Measurements from ENCODE around the gene STIM2. TPM values are rescaled to one million over a fixed set of nuclear protein-coding genes. Genes with fewer than 3 reads are reported as not detected.
A peak's percentile ranks its signal among the peaks of the same experiment; 100 is the strongest.

Gene STIM2
- total and polyA plus RNA-seq, 2 donors (not counting 1 experiment from before 2014, with no cell fraction given) = 48.6 to 96.0 TPM

DNA sequence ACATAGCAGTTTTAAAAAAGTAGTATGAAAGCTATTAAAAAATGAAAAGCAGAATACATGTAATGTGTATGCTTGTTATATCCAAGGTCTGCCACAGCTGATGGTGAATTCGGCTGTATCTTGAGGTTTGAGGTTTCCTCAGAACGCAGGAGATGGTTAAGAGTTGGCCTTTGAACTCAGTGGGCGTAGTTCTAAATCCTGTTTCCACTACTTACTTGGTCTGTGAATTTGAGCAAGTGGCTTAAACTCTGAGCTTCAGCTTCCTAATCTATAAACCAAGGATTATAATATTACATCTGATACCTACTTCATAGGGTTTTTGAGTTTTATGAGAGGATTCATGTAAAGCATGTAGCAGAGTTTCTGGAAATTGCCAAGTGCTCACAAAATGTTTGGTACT, 125.2 kb downstream of the STIM2 start:
- TF ChIP-seq, protein P1, sequence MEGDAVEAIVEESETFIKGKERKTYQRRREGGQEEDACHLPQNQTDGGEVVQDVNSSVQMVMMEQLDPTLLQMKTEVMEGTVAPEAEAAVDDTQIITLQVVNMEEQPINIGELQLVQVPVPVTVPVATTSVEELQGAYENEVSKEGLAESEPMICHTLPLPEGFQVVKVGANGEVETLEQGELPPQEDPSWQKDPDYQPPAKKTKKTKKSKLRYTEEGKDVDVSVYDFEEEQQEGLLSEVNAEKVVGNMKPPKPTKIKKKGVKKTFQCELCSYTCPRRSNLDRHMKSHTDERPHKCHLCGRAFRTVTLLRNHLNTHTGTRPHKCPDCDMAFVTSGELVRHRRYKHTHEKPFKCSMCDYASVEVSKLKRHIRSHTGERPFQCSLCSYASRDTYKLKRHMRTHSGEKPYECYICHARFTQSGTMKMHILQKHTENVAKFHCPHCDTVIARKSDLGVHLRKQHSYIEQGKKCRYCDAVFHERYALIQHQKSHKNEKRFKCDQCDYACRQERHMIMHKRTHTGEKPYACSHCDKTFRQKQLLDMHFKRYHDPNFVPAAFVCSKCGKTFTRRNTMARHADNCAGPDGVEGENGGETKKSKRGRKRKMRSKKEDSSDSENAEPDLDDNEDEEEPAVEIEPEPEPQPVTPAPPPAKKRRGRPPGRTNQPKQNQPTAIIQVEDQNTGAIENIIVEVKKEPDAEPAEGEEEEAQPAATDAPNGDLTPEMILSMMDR (IDR thresholded peaks at IDR 0.05) = no peak
- TF ChIP-seq EZH2 (IDR thresholded peaks at IDR 0.05; ENCODE audit: borderline replicate concordance, insufficient read depth, low read depth, low read length, poor library complexity, severe bottlenecking) = no peak
- ATAC-seq (ENCODE audit: low read depth) (peak; percentile 89), DNase-seq (peak; percentile 63)
- Mint-ChIP-seq H3K27ac (no peak overlapping the region), H3K27me3 (no peaks in the 10 kb centered on the region), H3K9me3 (ENCODE audit: insufficient read depth) (no peaks in the 10 kb centered on the region), H3K4me3 (no peak overlapping the region), H3K4me1 (peaks cover 53% of the 10 kb centered on the region)
- intact Hi-C loops (cut with micrococcal nuclease) = no loop called here
- WGBS (ENCODE audit: insufficient coverage) = 0% methylated on average over 1 of the region's 3 CpGs
- no peak overlapping the region for H2AFZ ChIP-seq (ENCODE audit: insufficient read depth, low read depth, low read length, poor library complexity, severe bottlenecking)
- ChIA-PET POLR2A (no interaction called here), CTCF (interaction anchor here (1.3 to 3.1 kb wide), 2 partner anchors 15 to 128 kb away, joined by 3 to 7 read pairs; no protein-coding TSS in a partner anchor)
- peaks cover 0 to 2% (median 1%) of the 10 kb centered on the region in 3 donors for H3K9me3 ChIP-seq (ENCODE audit: control extremely low read depth in 1 of 3, control insufficient read depth in 2 of 3, insufficient read depth in 1 of 3, low read length in 2 of 3)
- H4K20me1 ChIP-seq (ENCODE audit: control insufficient read depth, insufficient read depth, low read length, poor library complexity, severe bottlenecking) = peaks cover 4% of the 10 kb centered on the region
- H3K4me3 ChIP-seq (ENCODE audit: control extremely low read depth in 1 of 5, extremely low read depth in 1 of 5, insufficient read depth in 1 of 5, low read depth in 2 of 5, low read length in 4 of 5) = no peak overlapping the region
- H3K79me2 ChIP-seq (ENCODE audit: control insufficient read depth, insufficient read depth, low read length) = peaks cover 89% of the 10 kb centered on the region
- H3K27ac ChIP-seq (ENCODE audit: low read length in 2 of 2) = peak overlapping the region in 1 of 2 donors; percentile 55
- no peak overlapping the region for H3K9ac ChIP-seq (ENCODE audit: low read length)
- H3K36me3 ChIP-seq (replicated peaks in 1 of 2; ENCODE audit: control extremely low read depth in 1 of 2, control insufficient read depth in 1 of 2, extremely low read depth in 1 of 2, insufficient read depth in 2 of 2, low read length in 1 of 2) = peaks cover 11% of the 10 kb centered on the region in 2 experiments
- peaks cover 26 to 34% of the 10 kb centered on the region in 2 donors for H3K4me1 ChIP-seq (ENCODE audit: control insufficient read depth in 2 of 2, insufficient read depth in 2 of 2, low read length in 2 of 2)
- H3K27me3 ChIP-seq (replicated peaks in 1 of 4; ENCODE audit: control extremely low read depth in 1 of 4, control insufficient read depth in 3 of 4, insufficient read depth in 4 of 4, low read length in 3 of 4) = no peaks in the 10 kb centered on the region
- H3K4me2 ChIP-seq (replicated peaks; ENCODE audit: low read depth, low read length, poor library complexity, severe bottlenecking) = peak overlapping the region; percentile 53

DNA sequence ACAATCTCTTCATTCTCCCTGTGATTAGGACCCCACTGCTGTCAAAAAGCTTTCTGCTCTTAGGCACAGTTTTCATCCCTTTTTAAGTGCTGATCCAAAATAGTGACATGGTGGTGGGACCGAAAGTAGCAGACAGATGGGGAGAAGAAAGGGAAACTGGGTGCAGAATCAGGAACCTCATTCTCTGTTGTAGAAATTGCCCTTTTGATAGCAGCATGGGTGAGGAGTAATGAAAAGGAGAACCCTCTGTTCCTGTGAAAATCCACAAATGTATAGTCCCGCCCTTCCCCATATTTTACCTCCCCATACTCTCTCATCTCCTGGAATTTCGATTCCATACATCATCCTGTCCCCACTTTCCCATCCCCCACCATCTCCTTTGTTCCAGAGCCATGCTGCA, 126.5 kb downstream of the STIM2 start:
- Mint-ChIP-seq H3K4me3 (peak overlapping the region; percentile 29), H3K27ac (peak overlapping the region; percentile 79), H3K4me1 (peaks cover 59% of the 10 kb centered on the region), H3K9me3 (ENCODE audit: insufficient read depth) (no peaks in the 10 kb centered on the region), H3K27me3 (no peaks in the 10 kb centered on the region)
- peaks cover 4% of the 10 kb centered on the region for H4K20me1 ChIP-seq (ENCODE audit: control insufficient read depth, insufficient read depth, low read length, poor library complexity, severe bottlenecking)
- H3K4me3 ChIP-seq (ENCODE audit: control extremely low read depth in 1 of 5, extremely low read depth in 1 of 5, insufficient read depth in 1 of 5, low read depth in 2 of 5, low read length in 4 of 5) = no peak overlapping the region
- H3K4me2 ChIP-seq (replicated peaks; ENCODE audit: low read depth, low read length, poor library complexity, severe bottlenecking) = peak overlapping the region; percentile 37
- DNase-seq (no peak), ATAC-seq (ENCODE audit: low read depth) (no peak)
- peak overlapping the region; percentile 13 to 45 for H3K27ac ChIP-seq (ENCODE audit: low read length in 2 of 2)
- H2AFZ ChIP-seq (ENCODE audit: insufficient read depth, low read depth, low read length, poor library complexity, severe bottlenecking) = no peak overlapping the region
- peak overlapping the region; percentile 6 for H3K9ac ChIP-seq (ENCODE audit: low read length)
- CTCF ChIA-PET = interaction anchor here (1.1 to 3.1 kb wide), 4 partner anchors 14 to 23 kb away, joined by 3 to 7 read pairs (median 3); no protein-coding TSS in a partner anchor
- peaks cover 85% of the 10 kb centered on the region for H3K79me2 ChIP-seq (ENCODE audit: control insufficient read depth, insufficient read depth, low read length)
- no peaks in the 10 kb centered on the region for H3K27me3 ChIP-seq (replicated peaks in 1 of 4; ENCODE audit: control extremely low read depth in 1 of 4, control insufficient read depth in 3 of 4, insufficient read depth in 4 of 4, low read length in 3 of 4)
- intact Hi-C loops (cut with micrococcal nuclease) = no loop called here
- WGBS (ENCODE audit: insufficient coverage) = 93% methylated on average over 2 of the region's 3 CpGs
- peaks cover 7 to 11% of the 10 kb centered on the region in 2 experiments for H3K36me3 ChIP-seq (replicated peaks in 1 of 2; ENCODE audit: control extremely low read depth in 1 of 2, control insufficient read depth in 1 of 2, extremely low read depth in 1 of 2, insufficient read depth in 2 of 2, low read length in 1 of 2)
- TF ChIP-seq EZH2 (IDR thresholded peaks at IDR 0.05; ENCODE audit: borderline replicate concordance, insufficient read depth, low read depth, low read length, poor library complexity, severe bottlenecking) = no peak
- TF ChIP-seq, protein P1 (IDR thresholded peaks at IDR 0.05) = no peak
- POLR2A ChIA-PET = no interaction called here
- H3K4me1 ChIP-seq (ENCODE audit: control insufficient read depth in 2 of 2, insufficient read depth in 2 of 2, low read length in 2 of 2) = peaks cover 32 to 47% of the 10 kb centered on the region in 2 donors
- H3K9me3 ChIP-seq (ENCODE audit: control extremely low read depth in 1 of 3, control insufficient read depth in 2 of 3, insufficient read depth in 1 of 3, low read length in 2 of 3) = peaks cover 0 to 2% (median 1%) of the 10 kb centered on the region in 3 donors

All from B cell (primary cell).